ENCODE measurements around the gene PRRC2A.
"Not testable (repeated sequence)": the region's sequence is repeated elsewhere in the genome, so short reads cannot be mapped to it uniquely, and the experiment has no call there.

Gene PRRC2A

GRCh38 chr6:31587791-31588777, 32.4 kb upstream of the PRRC2A start:
- Histone ChIP-seq H3K4me2 (ENCODE audit: low read length) (no peak overlapping the region), H3K9me3 (replicated peaks; ENCODE audit: low read length) (no peaks in the 10 kb centered on the region), H3K36me3 (ENCODE audit: insufficient read depth, low read length) (no peaks in the 10 kb centered on the region), H3K9ac (ENCODE audit: low read depth, low read length) (no peak overlapping the region), H3K27me3 (ENCODE audit: control insufficient read depth, insufficient read depth, low read length) (no peaks in the 10 kb centered on the region), H3K4me1 (ENCODE audit: control insufficient read depth, insufficient read depth, low read length) (peaks cover 4% of the 10 kb centered on the region), H3K4me3 (ENCODE audit: low read length) (no peak overlapping the region)

- Histone ChIP-seq H3K4me3 (ENCODE audit: low read length) (no peak overlapping the region), H3K36me3 (ENCODE audit: insufficient read depth, low read length) (no peaks in the 10 kb centered on the region), H3K4me1 (ENCODE audit: control insufficient read depth, insufficient read depth, low read length) (peaks cover 4% of the 10 kb centered on the region), H3K9ac (ENCODE audit: low read depth, low read length) (no peak overlapping the region), H3K27me3 (ENCODE audit: control insufficient read depth, insufficient read depth, low read length) (no peaks in the 10 kb centered on the region), H3K4me2 (ENCODE audit: low read length) (no peak overlapping the region), H3K9me3 (replicated peaks; ENCODE audit: low read length) (no peaks in the 10 kb centered on the region)
Measured at GRCh38 chr6:31588871-31589650, 31.5 kb upstream of the PRRC2A start.

DNA sequence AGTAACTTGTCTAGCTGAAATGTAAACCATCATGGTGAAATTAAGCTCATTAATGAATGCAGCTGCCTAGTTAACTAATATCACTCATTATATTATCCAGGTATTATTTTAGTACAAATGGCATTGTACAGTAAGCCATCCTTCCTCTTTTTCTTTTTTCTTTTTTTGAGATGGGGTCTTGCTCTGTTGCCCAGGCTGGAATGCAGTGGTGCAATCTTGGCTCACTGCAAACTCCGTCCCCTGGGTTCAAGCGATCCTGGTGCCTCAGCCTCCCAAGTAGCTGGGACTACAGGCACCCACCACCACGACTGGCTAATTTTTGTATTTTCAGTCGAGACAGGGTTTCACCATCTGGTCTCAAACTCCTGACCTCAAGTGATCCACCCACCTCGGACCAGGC, 29.8 kb upstream of the PRRC2A start:
- H3K9ac ChIP-seq (ENCODE audit: low read depth, low read length); H3K4me3 ChIP-seq (ENCODE audit: low read length); H3K9me3 ChIP-seq (replicated peaks; ENCODE audit: low read length); H3K36me3 ChIP-seq (ENCODE audit: insufficient read depth, low read length); H3K4me1 ChIP-seq (ENCODE audit: control insufficient read depth, insufficient read depth, low read length); H3K27me3 ChIP-seq (ENCODE audit: control insufficient read depth, insufficient read depth, low read length); H3K4me2 ChIP-seq (ENCODE audit: low read length): not testable (repeated sequence)

DNA sequence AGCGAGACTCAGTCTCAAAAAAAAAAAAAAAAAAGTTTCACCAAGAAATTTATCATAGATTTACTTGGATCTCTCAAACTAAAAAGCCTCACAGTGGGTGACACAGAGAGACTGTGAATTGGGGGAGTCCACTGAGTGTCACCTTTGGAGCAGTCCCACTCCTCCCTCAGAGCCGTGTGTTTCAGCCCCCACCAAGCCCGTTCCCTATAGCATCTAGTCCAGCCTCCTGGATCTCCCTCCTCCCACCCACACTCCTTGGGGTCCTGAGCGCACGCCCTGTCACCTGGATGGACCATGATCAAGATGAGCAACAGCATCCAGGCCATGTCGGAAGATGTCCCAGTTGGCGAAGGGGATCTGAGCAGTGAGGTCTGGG, 28.1 kb upstream of the PRRC2A start:
- Histone ChIP-seq H3K27me3 (ENCODE audit: control insufficient read depth, insufficient read depth, low read length) (no peaks in the 10 kb centered on the region), H3K4me3 (ENCODE audit: low read length) (no peak overlapping the region), H3K9me3 (replicated peaks; ENCODE audit: low read length) (no peaks in the 10 kb centered on the region), H3K4me2 (ENCODE audit: low read length) (no peak overlapping the region), H3K4me1 (ENCODE audit: control insufficient read depth, insufficient read depth, low read length) (peaks cover 4% of the 10 kb centered on the region), H3K9ac (ENCODE audit: low read depth, low read length) (no peak overlapping the region), H3K36me3 (ENCODE audit: insufficient read depth, low read length) (no peaks in the 10 kb centered on the region)

GRCh38 chr6:31597006-31597405, 23.5 kb upstream of the PRRC2A start:
- no peaks in the 10 kb centered on the region for H3K36me3 ChIP-seq (ENCODE audit: insufficient read depth, low read length)
- no peaks in the 10 kb centered on the region for H3K4me1 ChIP-seq (ENCODE audit: control insufficient read depth, insufficient read depth, low read length)
- H3K4me2 ChIP-seq (ENCODE audit: low read length) = no peak overlapping the region
- H3K4me3 ChIP-seq (ENCODE audit: low read length) = no peak overlapping the region
- H3K9ac ChIP-seq (ENCODE audit: low read depth, low read length) = no peak overlapping the region
- no peaks in the 10 kb centered on the region for H3K27me3 ChIP-seq (ENCODE audit: control insufficient read depth, insufficient read depth, low read length)
- no peaks in the 10 kb centered on the region for H3K9me3 ChIP-seq (replicated peaks; ENCODE audit: low read length)

- Histone ChIP-seq H3K27me3 (ENCODE audit: control insufficient read depth, insufficient read depth, low read length) (no peaks in the 10 kb centered on the region), H3K36me3 (ENCODE audit: insufficient read depth, low read length) (no peaks in the 10 kb centered on the region), H3K4me2 (ENCODE audit: low read length) (no peak overlapping the region), H3K9me3 (replicated peaks; ENCODE audit: low read length) (no peaks in the 10 kb centered on the region), H3K9ac (ENCODE audit: low read depth, low read length) (no peak overlapping the region), H3K4me3 (ENCODE audit: low read length) (no peak overlapping the region), H3K4me1 (ENCODE audit: control insufficient read depth, insufficient read depth, low read length) (no peaks in the 10 kb centered on the region)
Measured at GRCh38 chr6:31607317-31607716, 13.2 kb upstream of the PRRC2A start.

DNA sequence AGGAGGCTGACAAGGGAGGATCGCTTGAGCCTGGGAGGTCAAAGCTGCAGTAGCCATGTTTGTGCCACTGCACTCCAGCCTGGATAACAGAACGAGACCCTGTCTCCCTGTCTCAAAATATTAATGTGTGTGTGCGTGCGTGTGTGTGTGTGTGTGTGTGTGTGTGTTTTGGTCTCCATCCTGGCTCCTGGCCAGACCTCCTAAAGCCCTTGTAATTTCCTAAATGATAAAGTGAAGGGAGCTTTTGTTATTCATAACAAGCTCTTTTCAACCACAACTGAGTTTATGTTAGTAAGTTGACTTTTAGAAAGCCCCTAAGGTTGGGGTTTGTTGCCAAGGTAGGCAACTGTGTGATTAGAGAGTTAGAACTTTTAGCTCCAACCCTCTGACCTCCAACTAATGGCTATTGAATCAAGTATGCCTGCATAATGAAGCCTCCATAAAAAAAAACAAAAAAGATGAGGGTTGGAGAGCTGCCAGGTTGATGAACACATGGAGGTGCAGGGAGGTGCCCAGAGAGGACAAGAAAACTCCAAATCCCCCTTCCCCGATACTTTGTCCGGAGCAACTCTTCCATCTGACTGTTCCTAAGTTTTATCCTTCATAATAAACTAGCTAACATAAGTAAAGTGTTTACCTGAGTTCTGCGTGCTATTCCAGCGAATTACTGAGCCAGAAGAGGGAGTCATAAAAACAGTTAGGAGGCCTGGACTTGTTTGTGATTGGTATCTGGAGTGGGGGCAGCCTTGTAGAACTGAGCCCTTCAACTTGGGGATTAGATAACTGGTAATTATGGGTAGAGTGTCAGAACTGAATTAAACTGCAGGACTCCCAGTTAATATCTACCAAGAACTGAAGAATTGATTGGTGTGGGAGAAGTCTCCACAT, 10.8 kb upstream of the PRRC2A start:
- Histone ChIP-seq H3K36me3 (ENCODE audit: insufficient read depth, low read length) (no peaks in the 10 kb centered on the region), H3K27me3 (ENCODE audit: control insufficient read depth, insufficient read depth, low read length) (peaks cover 4% of the 10 kb centered on the region), H3K4me1 (ENCODE audit: control insufficient read depth, insufficient read depth, low read length) (no peaks in the 10 kb centered on the region), H3K9ac (ENCODE audit: low read depth, low read length) (no peak overlapping the region), H3K4me3 (ENCODE audit: low read length) (no peak overlapping the region), H3K9me3 (replicated peaks; ENCODE audit: low read length) (no peaks in the 10 kb centered on the region), H3K4me2 (ENCODE audit: low read length) (no peak overlapping the region)

DNA sequence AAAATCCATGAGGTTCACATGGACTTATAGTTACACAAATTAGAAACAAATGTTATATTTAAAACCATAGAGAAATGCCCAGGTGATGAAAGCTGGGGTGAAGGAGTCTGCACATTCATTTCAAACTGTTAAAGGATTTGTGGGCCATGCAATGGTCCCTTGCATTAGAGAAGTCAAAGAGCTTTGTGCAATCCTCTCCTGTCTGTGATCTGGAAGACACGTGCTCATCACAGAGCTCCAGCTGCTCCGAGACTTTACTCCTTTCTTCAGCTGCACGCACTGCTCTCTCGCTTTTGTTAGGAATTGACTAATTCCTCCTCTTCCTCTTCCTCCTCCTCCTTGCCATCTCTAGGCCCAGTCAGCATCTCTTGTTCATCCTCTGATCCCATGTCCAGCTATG, 9.5 kb upstream of the PRRC2A start:
- Histone ChIP-seq H3K9ac (ENCODE audit: low read depth, low read length) (no peak overlapping the region), H3K9me3 (replicated peaks; ENCODE audit: low read length) (no peaks in the 10 kb centered on the region), H3K4me1 (ENCODE audit: control insufficient read depth, insufficient read depth, low read length) (no peaks in the 10 kb centered on the region), H3K36me3 (ENCODE audit: insufficient read depth, low read length) (no peaks in the 10 kb centered on the region), H3K27me3 (ENCODE audit: control insufficient read depth, insufficient read depth, low read length) (peaks cover 8% of the 10 kb centered on the region), H3K4me2 (ENCODE audit: low read length) (no peak overlapping the region), H3K4me3 (ENCODE audit: low read length) (no peak overlapping the region)

DNA sequence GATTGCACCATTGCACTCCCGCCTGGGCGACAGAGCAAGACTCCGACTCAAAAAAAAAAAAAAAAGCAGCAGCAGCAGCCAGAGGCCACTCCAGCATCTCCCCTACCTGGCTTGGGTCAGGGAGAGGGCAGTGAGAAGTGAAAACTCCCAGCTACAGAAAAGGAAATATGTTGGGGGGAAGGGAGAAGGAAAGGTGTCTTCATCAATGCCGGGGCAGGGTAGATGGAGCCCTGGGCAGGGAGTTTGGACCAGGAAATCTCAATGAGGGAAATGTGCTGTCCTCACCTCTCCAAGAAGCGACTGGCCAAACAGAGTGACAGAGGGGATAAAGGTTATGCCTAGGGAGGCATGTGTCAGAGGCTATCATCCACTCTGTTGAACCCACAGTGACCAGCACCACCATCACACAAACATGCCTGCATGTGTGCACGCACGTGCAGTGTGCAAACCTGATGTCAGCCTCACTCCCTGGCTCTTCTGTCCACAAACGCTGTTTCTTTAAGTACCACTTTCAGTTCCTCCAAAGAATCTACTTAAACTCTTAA, 6.4 kb upstream of the PRRC2A start:
- H3K9me3 ChIP-seq (replicated peaks; ENCODE audit: low read length) = no peaks in the 10 kb centered on the region
- no peak overlapping the region for H3K9ac ChIP-seq (ENCODE audit: low read depth, low read length)
- no peak overlapping the region for H3K4me3 ChIP-seq (ENCODE audit: low read length)
- H3K4me2 ChIP-seq (ENCODE audit: low read length) = no peak overlapping the region
- peaks cover 8% of the 10 kb centered on the region for H3K27me3 ChIP-seq (ENCODE audit: control insufficient read depth, insufficient read depth, low read length)
- H3K36me3 ChIP-seq (ENCODE audit: insufficient read depth, low read length) = no peaks in the 10 kb centered on the region
- no peaks in the 10 kb centered on the region for H3K4me1 ChIP-seq (ENCODE audit: control insufficient read depth, insufficient read depth, low read length)

DNA sequence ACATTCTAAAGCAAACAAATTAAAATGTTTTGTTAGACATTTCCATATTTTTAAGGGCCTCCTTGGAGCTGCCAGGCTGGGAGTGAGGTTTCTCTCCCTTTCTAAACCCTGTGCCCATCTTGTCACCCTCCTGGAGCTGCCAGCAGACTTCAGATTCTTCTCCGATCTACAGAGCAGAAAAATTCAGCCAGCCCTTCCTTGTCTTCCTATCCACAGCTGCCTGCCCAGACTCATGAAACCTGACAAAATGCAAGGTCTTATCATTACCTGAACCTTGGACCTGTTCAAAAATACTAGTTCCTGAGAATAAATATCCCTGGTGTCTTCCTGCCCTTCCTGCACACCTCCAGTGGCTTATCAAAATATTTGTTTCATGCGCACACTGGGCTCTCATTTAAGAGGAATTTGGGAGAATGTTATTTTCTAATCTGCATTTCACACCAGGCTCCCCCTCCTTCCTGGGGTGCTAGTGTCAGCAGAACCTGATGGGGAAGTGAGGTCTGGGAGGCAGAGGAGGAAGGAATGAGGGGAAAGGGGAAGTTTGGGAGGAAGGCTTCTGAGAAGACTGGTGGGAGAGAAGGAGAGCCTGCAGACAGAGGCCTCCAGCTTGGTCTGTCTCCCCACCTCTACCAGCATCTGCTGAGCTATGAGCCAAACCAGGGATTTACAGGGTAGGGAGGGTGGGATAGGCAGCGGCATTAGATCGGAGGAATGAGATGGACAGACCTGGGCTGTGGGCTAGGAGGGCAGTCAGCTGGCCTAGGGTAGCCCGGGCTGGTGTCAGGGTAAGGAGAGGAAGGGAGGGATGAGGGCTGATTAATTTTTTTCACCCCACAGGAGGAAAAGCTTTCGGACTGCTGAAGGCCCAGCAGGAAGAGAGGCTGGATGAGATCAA, 5.6 kb upstream of the PRRC2A start, which contains the start of gene AIF1:
TSS of gene AIF1 (plus strand) at position 551 of the 895 bp plus-strand sequence. CDS start at position 647, 96 bp downstream.
- no peak within 1 kb of the TSS for H3K4me3 ChIP-seq (ENCODE audit: low read length)
- H3K4me2 ChIP-seq (ENCODE audit: low read length) = no peak within 1 kb of the TSS
- peaks cover 8% of the 10 kb centered on the region for H3K27me3 ChIP-seq (ENCODE audit: control insufficient read depth, insufficient read depth, low read length)
- H3K4me1 ChIP-seq (ENCODE audit: control insufficient read depth, insufficient read depth, low read length) = no peaks in the 10 kb centered on the region
- no peaks in the 10 kb centered on the region for H3K36me3 ChIP-seq (ENCODE audit: insufficient read depth, low read length)
- H3K9ac ChIP-seq (ENCODE audit: low read depth, low read length) = no peak within 1 kb of the TSS
- H3K9me3 ChIP-seq (replicated peaks; ENCODE audit: low read length) = no peaks in the 10 kb centered on the region
